ENCODE data around the gene IGFLR1.

IGFLR1 gene

GRCh38 chr19:35719402-35720162 lies 22.7 kb downstream of the IGFLR1 start:
- Histone ChIP-seq H3K79me2 (peaks cover 37% of the 10 kb centered on the region), H2AFZ (no peak overlapping the region), H3K27me3 (ENCODE audit: control insufficient read depth, insufficient read depth, low read length) (no peaks in the 10 kb centered on the region), H3K9me3 (ENCODE audit: control insufficient read depth, low read length) (no peaks in the 10 kb centered on the region), H3K4me2 (ENCODE audit: low read length) (no peak overlapping the region), H3K9ac (no peak overlapping the region), H3K4me3 (ENCODE audit: low read depth, low read length) (no peak overlapping the region), H3K36me3 (ENCODE audit: control insufficient read depth, insufficient read depth, low read length) (no peaks in the 10 kb centered on the region), H3K27ac (no peak overlapping the region), H3K4me1 (peaks cover 7% of the 10 kb centered on the region)
- TF ChIP-seq, protein P1, sequence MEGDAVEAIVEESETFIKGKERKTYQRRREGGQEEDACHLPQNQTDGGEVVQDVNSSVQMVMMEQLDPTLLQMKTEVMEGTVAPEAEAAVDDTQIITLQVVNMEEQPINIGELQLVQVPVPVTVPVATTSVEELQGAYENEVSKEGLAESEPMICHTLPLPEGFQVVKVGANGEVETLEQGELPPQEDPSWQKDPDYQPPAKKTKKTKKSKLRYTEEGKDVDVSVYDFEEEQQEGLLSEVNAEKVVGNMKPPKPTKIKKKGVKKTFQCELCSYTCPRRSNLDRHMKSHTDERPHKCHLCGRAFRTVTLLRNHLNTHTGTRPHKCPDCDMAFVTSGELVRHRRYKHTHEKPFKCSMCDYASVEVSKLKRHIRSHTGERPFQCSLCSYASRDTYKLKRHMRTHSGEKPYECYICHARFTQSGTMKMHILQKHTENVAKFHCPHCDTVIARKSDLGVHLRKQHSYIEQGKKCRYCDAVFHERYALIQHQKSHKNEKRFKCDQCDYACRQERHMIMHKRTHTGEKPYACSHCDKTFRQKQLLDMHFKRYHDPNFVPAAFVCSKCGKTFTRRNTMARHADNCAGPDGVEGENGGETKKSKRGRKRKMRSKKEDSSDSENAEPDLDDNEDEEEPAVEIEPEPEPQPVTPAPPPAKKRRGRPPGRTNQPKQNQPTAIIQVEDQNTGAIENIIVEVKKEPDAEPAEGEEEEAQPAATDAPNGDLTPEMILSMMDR (IDR thresholded peaks at IDR 0.05) = no peak

GRCh38 chr19:35718345-35719041 lies 23.8 kb downstream of the IGFLR1 start:
- H3K27ac ChIP-seq = peak overlapping the region; percentile 65
- H3K9me3 ChIP-seq (ENCODE audit: control insufficient read depth, low read length) = no peaks in the 10 kb centered on the region
- peak overlapping the region; percentile 70 for H2AFZ ChIP-seq
- H3K4me1 ChIP-seq = peaks cover 7% of the 10 kb centered on the region
- H3K9ac ChIP-seq = peak overlapping the region; percentile 46
- peaks cover 37% of the 10 kb centered on the region for H3K79me2 ChIP-seq
- H3K27me3 ChIP-seq (ENCODE audit: control insufficient read depth, insufficient read depth, low read length) = no peaks in the 10 kb centered on the region
- no peaks in the 10 kb centered on the region for H3K36me3 ChIP-seq (ENCODE audit: control insufficient read depth, insufficient read depth, low read length)
- H3K4me2 ChIP-seq (ENCODE audit: low read length) = peak overlapping the region; percentile 63
- peak overlapping the region; percentile 52 for H3K4me3 ChIP-seq (ENCODE audit: low read depth, low read length)
- TF ChIP-seq, protein P1 (IDR thresholded peaks at IDR 0.05) = no peak

- H3K9me3 ChIP-seq (ENCODE audit: control insufficient read depth, low read length) = no peaks in the 10 kb centered on the region
Observed at GRCh38 chr19:35717665-35718344, 24.4 kb downstream of the IGFLR1 start, which contains the start of gene KMT2B. TSS of gene KMT2B (plus strand) at chr19:35718003. CDS start at chr19:35718019, 16 bp downstream.

GRCh38 chr19:35716801-35717664 lies 25.2 kb downstream of the IGFLR1 start:
- peaks cover 7% of the 10 kb centered on the region for H3K4me1 ChIP-seq
- peak overlapping the region; percentile 93 for H3K4me3 ChIP-seq (ENCODE audit: low read depth, low read length)
- TF ChIP-seq, protein P1 (IDR thresholded peaks at IDR 0.05) = peak; percentile 94
- no peaks in the 10 kb centered on the region for H3K9me3 ChIP-seq (ENCODE audit: control insufficient read depth, low read length)
- H2AFZ ChIP-seq = peak overlapping the region; percentile 95
- H3K27me3 ChIP-seq (ENCODE audit: control insufficient read depth, insufficient read depth, low read length) = no peaks in the 10 kb centered on the region
- peak overlapping the region; percentile 9 for H3K9ac ChIP-seq
- H3K4me2 ChIP-seq (ENCODE audit: low read length) = peak overlapping the region; percentile 89
- peak overlapping the region; percentile 95 for H3K27ac ChIP-seq
- H3K79me2 ChIP-seq = peaks cover 24% of the 10 kb centered on the region
- H3K36me3 ChIP-seq (ENCODE audit: control insufficient read depth, insufficient read depth, low read length) = no peaks in the 10 kb centered on the region

More at GRCh38 chr19:35717665-35718344, 24.4 kb downstream of the IGFLR1 start, which contains the start of gene KMT2B:
- no peaks in the 10 kb centered on the region for H3K27me3 ChIP-seq (ENCODE audit: control insufficient read depth, insufficient read depth, low read length)
- TF ChIP-seq, protein P1 (IDR thresholded peaks at IDR 0.05) = no peak
- H3K79me2 ChIP-seq = peaks cover 32% of the 10 kb centered on the region
- peak within 1 kb of the TSS; percentile 46 for H3K9ac ChIP-seq
- H2AFZ ChIP-seq = peak within 1 kb of the TSS; percentile 95
- peak within 1 kb of the TSS; percentile 95 for H3K27ac ChIP-seq
- peak within 1 kb of the TSS; percentile 93 for H3K4me3 ChIP-seq (ENCODE audit: low read depth, low read length)
- no peaks in the 10 kb centered on the region for H3K36me3 ChIP-seq (ENCODE audit: control insufficient read depth, insufficient read depth, low read length)
- peaks cover 7% of the 10 kb centered on the region for H3K4me1 ChIP-seq
- peak within 1 kb of the TSS; percentile 89 for H3K4me2 ChIP-seq (ENCODE audit: low read length)

Data from parathyroid adenoma (tissue), 2 donors.